HG03039 (cell line): ENCODE measurements around the gene CDS1.
"Not testable (repeated sequence)": the region's sequence is repeated elsewhere in the genome, so short reads cannot be mapped to it uniquely, and the experiment has no call there.

Source experiments
- ATAC-seq: cut with Tn5 transposase; IDR thresholded peaks from one replicate; pipeline ENCODE4 v1.9.1; 2021; ENCODE audit warnings: mild to moderate bottlenecking, moderate library complexity; ENCODE audit not compliant: unreplicated experiment

CDS1 gene

DNA sequence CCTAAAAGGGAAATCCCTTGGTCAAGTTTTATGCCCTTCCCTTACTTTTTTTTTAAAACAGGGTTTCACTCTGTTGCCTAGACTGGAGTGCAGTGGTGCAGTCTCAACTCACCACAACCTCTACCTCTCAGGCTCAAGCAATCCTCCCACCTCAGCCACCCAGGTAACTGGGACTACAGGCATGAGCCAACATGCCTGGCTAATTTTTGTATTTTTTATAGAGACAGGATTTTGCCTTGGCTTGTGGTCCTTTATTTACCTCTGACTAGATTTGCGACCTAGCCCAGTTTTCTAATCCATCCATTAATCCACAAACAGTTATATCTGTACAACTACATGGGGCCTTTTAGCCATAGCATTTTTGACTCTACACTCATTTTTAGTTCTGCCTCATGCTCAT lies 23.7 kb downstream of the CDS1 start:
- no peak for ATAC-seq

DNA sequence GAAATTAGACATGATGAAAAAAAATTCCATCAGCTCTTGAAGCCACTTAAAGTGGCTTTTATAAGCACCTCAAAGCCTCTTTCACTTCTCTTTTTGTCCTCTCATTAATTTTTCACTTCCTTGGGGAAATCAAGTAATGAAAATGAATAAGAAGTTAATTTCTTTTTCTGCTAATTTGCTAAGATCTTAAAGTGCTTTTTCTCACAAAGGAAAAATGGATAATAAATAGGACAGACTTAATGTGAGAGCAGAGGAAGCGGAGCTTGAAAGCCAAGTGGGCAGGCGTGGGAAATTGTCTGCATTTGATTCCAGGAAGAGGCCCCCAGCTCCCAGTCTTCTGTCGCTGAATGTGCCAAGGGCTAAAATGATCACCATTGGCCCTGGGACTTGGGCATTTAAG lies 28.6 kb downstream of the CDS1 start:
- no peak for ATAC-seq

DNA sequence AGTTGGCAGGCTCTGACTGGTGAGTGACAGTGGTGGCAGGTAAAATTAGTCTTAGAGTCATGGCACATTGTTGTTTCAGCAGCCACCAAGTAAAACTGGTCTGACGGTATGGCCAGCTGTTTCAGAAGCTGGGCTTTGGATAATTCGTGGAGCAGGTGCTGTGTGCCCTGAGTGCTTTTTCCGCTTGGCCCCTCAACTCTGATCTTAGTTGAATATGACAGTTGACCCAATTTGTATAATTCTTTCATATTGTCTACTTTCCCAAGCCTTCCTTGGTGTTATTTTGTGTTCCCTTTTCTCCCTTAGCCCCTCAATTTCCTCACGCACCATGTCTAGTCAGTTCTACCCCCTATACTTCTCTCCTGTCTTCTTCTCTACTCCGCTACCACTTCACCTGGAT lies 32.0 kb downstream of the CDS1 start:
- no peak for ATAC-seq

DNA sequence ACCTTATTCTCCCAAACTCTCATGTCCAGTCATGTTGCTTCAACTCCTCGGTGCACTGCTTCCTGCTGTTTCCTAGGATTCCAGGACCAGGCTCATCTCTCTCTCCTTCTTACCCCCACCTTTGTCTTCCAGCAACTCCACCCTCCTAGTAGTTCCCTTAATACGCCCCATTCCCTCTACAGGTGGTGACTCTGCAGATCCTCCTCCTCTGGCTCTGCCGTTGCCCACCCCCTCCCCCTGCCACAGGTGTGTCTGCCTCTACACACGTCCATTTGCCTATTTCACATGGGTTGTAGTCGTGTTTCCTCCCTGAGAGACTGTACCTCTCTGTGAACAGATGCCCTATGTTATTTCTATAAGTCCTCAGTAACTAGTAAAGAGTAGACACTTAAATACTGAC lies 32.4 kb downstream of the CDS1 start:
- ATAC-seq, result no peak

DNA sequence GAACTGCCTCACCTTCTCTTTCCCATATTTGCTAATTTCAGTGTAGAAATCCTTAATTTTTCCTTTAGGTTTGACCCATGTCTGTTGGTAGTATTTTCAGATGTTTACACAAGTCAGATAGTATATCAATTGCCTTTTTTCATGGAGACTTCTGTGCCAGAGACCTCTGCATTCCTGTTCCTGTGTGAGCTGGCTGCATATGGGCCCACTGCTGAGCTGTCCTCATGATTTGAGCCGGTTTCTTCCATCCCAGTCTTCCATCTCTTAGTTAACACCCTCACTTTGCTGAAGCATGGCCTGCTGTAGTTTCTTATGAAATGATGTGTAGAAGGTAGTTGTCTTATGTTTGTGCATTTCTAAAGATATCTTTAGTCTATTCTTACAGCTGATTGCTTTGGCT lies 40.0 kb downstream of the CDS1 start:
- no peak for ATAC-seq

DNA sequence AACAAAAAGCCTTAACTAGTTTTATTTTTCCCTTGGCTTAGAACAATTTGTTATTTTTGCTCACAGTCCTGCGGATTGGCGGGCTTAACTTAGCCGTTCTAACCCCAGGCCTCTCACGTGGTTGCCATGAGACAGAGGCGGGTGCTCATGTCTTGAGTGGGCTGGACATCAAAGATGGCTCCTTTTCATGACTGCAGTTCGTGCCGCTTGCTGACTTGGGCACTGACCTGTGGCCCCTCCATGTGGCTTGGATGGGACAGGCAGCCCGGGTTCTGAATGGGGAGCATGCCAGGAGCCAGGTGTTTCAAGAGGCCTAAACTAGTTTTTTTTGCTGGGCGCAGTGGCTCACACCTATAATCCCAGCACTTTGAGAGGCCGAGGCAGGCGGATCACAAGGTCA lies 40.7 kb downstream of the CDS1 start:
- ATAC-seq, result no peak

GRCh38 chr4:84626673-84627072 lies 43.7 kb downstream of the CDS1 start:
- no peak for ATAC-seq

- no peak for ATAC-seq
These were observed 48.6 kb downstream of the CDS1 start for GRCh38 chr4:84631573-84631972.

- ATAC-seq, result no peak
These were observed 49.2 kb downstream of the CDS1 start for GRCh38 chr4:84632092-84632491.

DNA sequence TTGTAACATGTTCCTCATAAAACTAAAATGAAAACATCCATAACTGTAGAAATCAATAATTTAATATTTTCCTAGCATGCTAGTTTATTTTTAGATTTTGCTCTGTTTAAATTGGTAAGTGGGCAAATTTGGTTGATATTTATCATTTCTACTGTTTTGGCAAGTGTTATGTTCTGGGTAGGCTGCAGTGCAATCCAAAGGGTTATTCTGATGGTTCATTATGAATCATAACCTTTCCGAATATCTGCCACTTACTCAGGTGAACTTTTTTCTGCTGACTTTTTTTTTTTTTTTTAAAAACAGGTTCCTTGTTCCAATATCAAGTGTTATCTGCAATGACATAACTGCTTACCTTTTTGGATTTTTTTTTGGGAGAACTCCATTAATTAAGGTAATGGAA lies 52.0 kb downstream of the CDS1 start:
- ATAC-seq, result no peak

GRCh38 chr4:84638092-84638491 lies 55.2 kb downstream of the CDS1 start:
- no peak for ATAC-seq

GRCh38 chr4:84639145-84639544 lies 56.2 kb downstream of the CDS1 start:
- ATAC-seq, result no peak

DNA sequence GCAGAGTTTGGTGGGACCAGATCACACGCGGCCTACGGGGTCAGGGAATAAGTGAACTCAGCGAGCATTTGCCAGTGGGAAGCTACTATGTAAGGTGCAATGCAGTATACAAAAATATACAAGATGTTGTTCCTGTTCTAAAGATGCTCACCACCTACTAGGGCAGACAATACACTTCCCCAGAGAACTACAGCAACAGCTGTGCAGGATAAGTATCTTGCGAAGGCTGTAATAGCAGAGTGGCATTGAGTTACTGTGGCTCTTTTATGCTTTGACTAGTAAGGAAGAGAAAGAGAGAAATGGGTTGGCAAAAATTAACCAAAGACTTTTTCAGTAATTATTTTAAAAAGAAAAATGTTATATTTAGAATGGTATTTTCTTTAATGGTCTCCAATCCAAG lies 61.2 kb downstream of the CDS1 start:
- ATAC-seq, result no peak

GRCh38 chr4:84647312-84647884 lies 64.5 kb downstream of the CDS1 start:
- ATAC-seq, result no peak

DNA sequence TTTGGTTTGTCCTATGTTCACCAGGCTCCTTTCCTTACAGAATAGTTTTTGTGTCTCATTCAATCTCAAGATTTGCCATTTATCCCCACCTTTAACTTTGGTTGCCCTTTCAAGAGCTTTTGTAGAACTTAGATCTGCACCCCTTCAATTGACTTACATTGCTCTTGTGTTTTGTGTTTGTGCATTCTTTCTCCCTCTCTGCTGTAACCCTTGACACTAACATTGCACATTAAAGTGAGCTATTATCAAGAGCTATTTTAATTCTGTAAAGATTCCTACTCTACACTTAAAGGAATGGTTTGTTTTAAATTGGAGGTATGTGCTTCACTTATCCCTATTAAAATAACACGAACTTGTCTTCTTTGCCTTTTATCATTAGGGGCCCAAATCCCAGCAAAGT lies 65.3 kb downstream of the CDS1 start:
- no peak for ATAC-seq

DNA sequence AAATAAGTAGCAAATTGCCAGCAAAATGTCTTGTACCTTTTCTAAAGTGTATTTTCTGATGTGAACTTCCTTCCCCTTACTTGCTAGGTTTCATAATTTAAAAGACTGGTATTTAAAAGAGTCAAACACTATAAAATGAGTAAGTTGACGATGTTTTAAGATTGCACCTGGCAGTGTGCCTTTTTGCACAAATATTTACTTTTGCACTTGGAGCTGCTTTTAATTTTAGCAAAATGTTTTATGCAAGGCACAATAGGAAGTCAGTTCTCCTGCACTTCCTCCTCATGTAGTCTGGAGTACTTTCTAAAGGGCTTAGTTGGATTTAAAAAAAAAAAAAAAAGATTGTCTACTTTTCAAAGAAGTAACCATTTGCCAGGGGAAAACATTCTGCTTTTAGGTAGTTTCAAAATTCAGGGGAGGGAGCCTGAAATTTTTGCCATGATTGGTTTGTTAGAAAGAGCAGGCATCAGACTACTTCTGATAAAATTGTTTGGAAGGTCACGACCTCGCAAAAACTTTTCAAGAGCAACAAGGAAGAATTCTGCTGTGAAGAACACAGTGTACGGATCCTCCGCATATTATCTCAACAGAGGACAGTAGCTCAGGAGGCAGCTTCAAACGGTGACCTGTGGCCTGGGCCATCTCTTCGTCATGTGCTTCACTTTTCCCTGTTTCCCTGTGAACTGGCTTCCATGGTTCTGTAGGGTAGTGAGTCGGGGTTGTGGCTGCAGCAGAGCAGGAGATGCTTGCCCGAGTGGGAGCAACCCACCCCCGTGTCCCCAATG lies 66.1 kb downstream of the CDS1 start:
- no peak for ATAC-seq

DNA sequence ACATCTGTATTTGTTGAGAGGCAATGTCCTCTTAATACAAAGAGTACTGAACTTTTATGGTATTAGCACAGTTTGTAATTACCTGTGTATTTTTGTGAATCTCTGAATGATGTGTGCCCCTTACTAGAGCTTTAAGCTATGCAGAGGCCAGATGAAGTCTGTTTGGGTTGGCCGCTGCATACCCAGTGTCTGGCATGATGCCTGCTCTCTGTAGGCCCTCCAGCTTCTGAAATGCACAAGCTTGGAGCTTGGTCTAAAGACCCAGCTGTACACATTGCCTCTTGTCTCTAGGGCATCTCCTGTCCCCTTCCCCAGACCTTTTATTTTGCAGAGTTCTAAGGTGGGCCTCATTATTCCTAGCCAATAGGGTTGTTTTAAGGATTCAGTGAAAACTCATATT lies 68.6 kb downstream of the CDS1 start:
- ATAC-seq, result no peak

- no peak for ATAC-seq
These were observed 69.6 kb downstream of the CDS1 start for GRCh38 chr4:84652478-84652877.

DNA sequence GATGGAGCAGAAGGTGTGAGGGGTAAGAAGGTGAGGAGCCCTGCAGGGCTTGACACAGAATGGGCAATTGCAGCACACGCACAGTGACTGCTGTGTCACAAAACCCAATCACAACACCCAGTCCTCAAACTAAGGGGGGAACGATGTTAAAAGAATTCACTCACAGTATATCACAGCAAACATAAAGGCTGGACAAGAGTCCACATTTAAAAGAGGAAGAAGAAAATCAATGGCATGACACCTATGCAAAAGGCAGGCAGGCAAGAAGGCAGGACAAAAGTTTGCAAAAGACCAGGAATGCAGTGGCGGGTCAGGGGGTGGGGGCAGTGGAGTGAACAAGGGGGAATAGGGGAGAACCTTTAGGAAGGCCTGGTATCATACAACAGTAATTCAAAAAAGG lies 77.7 kb downstream of the CDS1 start:
- no peak for ATAC-seq

DNA sequence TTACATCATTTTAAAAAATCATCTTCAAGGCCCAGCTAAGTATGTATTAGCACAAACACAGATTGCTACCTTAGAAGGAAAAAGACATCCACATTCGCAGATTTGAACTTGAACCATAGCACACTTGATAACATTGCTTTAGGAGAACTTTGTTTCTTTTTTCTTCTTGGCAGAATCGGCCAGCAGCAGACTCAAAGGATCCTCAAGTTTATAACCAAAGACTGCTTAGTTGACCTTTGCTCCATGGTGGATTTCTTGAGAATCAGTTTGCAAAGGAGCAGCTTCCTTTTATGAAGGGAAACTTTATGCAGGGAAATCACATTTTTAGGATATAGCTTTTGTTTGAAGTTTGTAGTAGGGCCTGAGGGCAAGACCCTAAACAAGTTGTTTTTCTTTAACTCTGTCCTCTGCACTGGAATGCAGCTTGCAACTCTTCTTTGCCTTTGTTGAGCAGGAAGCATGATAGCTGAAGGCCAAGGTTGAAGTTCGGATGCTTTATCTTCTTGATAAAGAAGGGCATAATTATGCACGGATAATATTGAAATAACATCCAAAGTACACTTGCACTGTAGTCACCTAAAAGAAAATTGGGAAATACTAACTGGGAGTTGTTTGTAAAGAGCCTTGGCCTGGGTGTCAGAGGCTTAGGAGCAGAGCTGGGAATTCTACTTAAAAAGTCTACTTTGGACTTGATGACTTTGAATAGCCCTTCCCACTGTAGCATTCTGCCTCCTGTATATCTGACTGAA lies 78.4 kb downstream of the CDS1 start:
- ATAC-seq, result no peak

DNA sequence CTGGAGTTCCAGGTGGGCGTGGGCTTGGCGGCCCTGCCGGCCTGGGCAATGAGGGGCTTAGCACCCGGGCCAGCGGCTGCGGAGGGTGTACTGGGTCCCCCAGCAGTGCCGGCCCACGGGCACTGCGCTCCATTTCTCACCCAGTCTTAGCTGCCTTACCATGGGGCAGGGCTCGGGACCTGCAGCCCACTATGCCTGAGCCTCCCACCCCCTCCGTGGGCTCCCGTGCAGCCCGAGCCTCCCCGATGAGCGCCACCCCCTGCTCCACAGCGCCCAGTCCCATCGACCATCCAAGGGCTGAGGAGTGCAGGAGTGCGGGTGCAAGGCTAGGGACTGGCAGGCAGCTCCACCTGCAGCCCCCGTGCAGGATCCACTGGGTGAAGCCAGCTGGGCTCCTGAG lies 81.8 kb downstream of the CDS1 start:
- ATAC-seq, result not testable (repeated sequence)

GRCh38 chr4:84666439-84666838 lies 83.5 kb downstream of the CDS1 start:
- no peak for ATAC-seq
